ENCODE data around the gene GPNMB. TPM values are rescaled to one million over a fixed set of nuclear protein-coding genes. Genes with fewer than 3 reads are reported as not detected.

The GPNMB gene
- total RNA-seq, 1 experiment from 2014 or later: 0.04 TPM

DNA sequence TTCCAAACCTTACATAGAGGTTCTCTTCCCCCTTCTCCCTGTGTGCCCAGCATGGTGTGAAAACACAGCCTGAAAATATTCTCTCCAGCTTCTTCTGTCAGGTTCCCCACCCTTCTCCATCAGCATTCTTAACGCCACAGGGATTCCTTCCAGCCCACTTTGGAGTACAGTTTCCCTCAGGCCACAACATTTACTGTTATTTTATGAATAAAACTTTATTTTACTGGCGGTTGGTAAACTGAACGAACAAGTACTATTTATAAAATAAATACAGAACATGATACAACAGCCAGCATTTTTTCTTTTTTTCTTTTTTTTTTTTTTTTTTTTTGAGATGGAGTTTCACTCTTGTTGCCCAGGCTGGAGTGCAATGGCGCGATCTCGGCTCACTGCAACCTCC is 31.6 kb upstream of the GPNMB start:
- Histone ChIP-seq H3K9ac (ENCODE audit: low read length) (no peak overlapping the region), H3K79me2 (ENCODE audit: low read length) (no peaks in the 10 kb centered on the region), H2AFZ (ENCODE audit: low read length) (no peak overlapping the region), H3K9me2 (replicated peaks; ENCODE audit: low read length) (no peaks in the 10 kb centered on the region), H3K4me3 (ENCODE audit: low read length) (no peak overlapping the region), H3F3A (ENCODE audit: low read length, unreplicated experiment) (no peaks in the 10 kb centered on the region), H3K27me3 (ENCODE audit: low read length) (no peaks in the 10 kb centered on the region), H3K9me3 (ENCODE audit: low read length) (no peaks in the 10 kb centered on the region), H4K20me1 (ENCODE audit: low read length) (no peaks in the 10 kb centered on the region), H3K27ac (ENCODE audit: low read length) (no peak overlapping the region), H3K36me3 (ENCODE audit: low read depth, low read length) (no peaks in the 10 kb centered on the region), H3K4me1 (ENCODE audit: insufficient read depth, low read length) (no peaks in the 10 kb centered on the region), H3K4me2 (ENCODE audit: low read length) (no peak overlapping the region)
- ChIA-PET POLR2A (ENCODE audit: unreplicated experiment) (no interaction called here), CTCF (no interaction called here)
- ATAC-seq: no peak
- intact Hi-C loops (cut with micrococcal nuclease): no loop called here
- BruUV-seq (replicated peaks): no TSS peak
- DNase-seq: no peak
- TF ChIP-seq, protein P1, sequence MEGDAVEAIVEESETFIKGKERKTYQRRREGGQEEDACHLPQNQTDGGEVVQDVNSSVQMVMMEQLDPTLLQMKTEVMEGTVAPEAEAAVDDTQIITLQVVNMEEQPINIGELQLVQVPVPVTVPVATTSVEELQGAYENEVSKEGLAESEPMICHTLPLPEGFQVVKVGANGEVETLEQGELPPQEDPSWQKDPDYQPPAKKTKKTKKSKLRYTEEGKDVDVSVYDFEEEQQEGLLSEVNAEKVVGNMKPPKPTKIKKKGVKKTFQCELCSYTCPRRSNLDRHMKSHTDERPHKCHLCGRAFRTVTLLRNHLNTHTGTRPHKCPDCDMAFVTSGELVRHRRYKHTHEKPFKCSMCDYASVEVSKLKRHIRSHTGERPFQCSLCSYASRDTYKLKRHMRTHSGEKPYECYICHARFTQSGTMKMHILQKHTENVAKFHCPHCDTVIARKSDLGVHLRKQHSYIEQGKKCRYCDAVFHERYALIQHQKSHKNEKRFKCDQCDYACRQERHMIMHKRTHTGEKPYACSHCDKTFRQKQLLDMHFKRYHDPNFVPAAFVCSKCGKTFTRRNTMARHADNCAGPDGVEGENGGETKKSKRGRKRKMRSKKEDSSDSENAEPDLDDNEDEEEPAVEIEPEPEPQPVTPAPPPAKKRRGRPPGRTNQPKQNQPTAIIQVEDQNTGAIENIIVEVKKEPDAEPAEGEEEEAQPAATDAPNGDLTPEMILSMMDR (conservative IDR thresholded peaks at IDR 0.05; ENCODE audit: low read depth, low read length): no peak

DNA sequence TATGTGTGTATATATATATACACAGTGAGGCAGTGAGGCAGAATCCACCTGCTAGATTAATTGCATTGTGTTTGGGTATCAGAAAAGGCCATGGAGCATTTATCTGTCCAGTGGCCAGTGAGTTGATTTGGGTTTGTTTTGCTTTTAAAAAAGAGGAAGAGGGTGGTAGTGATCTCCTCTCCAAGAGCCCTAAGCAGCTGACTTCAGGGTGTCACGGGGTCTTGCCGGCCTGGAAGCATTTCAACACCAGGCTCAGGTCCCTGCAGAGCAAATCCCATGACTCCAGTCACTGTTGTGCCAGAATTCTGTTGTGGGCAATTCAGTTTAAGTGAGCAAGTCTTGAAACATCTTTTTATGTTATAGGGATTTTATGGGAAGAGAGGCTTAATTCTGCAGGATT is 30.6 kb upstream of the GPNMB start:
- Histone ChIP-seq H2AFZ (ENCODE audit: low read length) (no peak overlapping the region), H3K27me3 (ENCODE audit: low read length) (no peaks in the 10 kb centered on the region), H3K4me3 (ENCODE audit: low read length) (no peak overlapping the region), H3K9me3 (ENCODE audit: low read length) (no peaks in the 10 kb centered on the region), H3F3A (ENCODE audit: low read length, unreplicated experiment) (no peaks in the 10 kb centered on the region), H3K9ac (ENCODE audit: low read length) (no peak overlapping the region), H4K20me1 (ENCODE audit: low read length) (no peaks in the 10 kb centered on the region), H3K36me3 (ENCODE audit: low read depth, low read length) (no peaks in the 10 kb centered on the region), H3K9me2 (replicated peaks; ENCODE audit: low read length) (no peaks in the 10 kb centered on the region), H3K4me2 (ENCODE audit: low read length) (no peak overlapping the region), H3K79me2 (ENCODE audit: low read length) (no peaks in the 10 kb centered on the region), H3K27ac (ENCODE audit: low read length) (no peak overlapping the region), H3K4me1 (ENCODE audit: insufficient read depth, low read length) (no peaks in the 10 kb centered on the region)
- ChIA-PET CTCF (no interaction called here), POLR2A (ENCODE audit: unreplicated experiment) (no interaction called here)
- TF ChIP-seq EZH2 (IDR thresholded peaks at IDR 0.05; ENCODE audit: low read length, unreplicated experiment) (no peak), EZH2phosphoT487 (IDR thresholded peaks at IDR 0.05; ENCODE audit: borderline replicate concordance, low read length) (no peak)
- TF ChIP-seq, protein P1 (conservative IDR thresholded peaks at IDR 0.05; ENCODE audit: low read depth, low read length): no peak
- BruUV-seq (replicated peaks): no TSS peak
- ATAC-seq (no peak), DNase-seq (no peak)
- intact Hi-C loops (cut with micrococcal nuclease): no loop called here

DNA sequence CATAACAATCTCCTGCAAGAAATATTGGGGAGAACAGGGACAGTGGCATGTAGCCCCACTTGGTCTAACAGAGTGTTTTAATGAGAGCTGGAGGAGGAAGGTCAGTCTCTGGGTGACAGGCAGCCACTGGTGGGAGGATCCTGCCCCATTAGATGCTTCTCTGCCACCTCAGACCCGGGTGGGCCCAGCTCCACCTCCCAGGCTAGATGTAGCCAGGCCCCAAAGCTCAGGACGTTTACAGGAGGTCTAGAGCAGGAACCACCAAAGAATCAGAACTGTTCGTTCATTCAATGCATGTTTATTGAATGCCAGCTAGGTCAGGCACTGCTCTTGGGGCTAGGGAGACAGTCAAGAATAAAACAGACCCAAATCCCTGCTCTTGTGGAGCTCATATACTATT is 28.4 kb upstream of the GPNMB start:
- no peak overlapping the region for H3K27ac ChIP-seq (ENCODE audit: low read length)
- no peaks in the 10 kb centered on the region for H3K27me3 ChIP-seq (ENCODE audit: low read length)
- no peaks in the 10 kb centered on the region for H3K36me3 ChIP-seq (ENCODE audit: low read depth, low read length)
- H3K79me2 ChIP-seq (ENCODE audit: low read length): no peaks in the 10 kb centered on the region
- DNase-seq (no peak), ATAC-seq (no peak)
- H3K9me3 ChIP-seq (ENCODE audit: low read length): no peaks in the 10 kb centered on the region
- H2AFZ ChIP-seq (ENCODE audit: low read length): no peak overlapping the region
- H3K9ac ChIP-seq (ENCODE audit: low read length): no peak overlapping the region
- H3F3A ChIP-seq (ENCODE audit: low read length, unreplicated experiment): no peaks in the 10 kb centered on the region
- intact Hi-C loops (cut with micrococcal nuclease): no loop called here
- ChIA-PET POLR2A (ENCODE audit: unreplicated experiment) (no interaction called here), CTCF (no interaction called here)
- no peak overlapping the region for H3K4me3 ChIP-seq (ENCODE audit: low read length)
- H3K9me2 ChIP-seq (replicated peaks; ENCODE audit: low read length): no peaks in the 10 kb centered on the region
- no peak for TF ChIP-seq EZH2 (IDR thresholded peaks at IDR 0.05; ENCODE audit: low read length, unreplicated experiment)
- no peak for TF ChIP-seq EZH2phosphoT487 (IDR thresholded peaks at IDR 0.05; ENCODE audit: borderline replicate concordance, low read length)
- TF ChIP-seq, protein P1 (conservative IDR thresholded peaks at IDR 0.05; ENCODE audit: low read depth, low read length): no peak
- BruUV-seq (replicated peaks): no TSS peak
- no peak overlapping the region for H3K4me2 ChIP-seq (ENCODE audit: low read length)
- no peaks in the 10 kb centered on the region for H4K20me1 ChIP-seq (ENCODE audit: low read length)
- no peaks in the 10 kb centered on the region for H3K4me1 ChIP-seq (ENCODE audit: insufficient read depth, low read length)
